GM21515 (cell line): ENCODE data around the gene MRFAP1.

Experiments used
- ATAC-seq: cut with Tn5 transposase; IDR thresholded peaks from one replicate; pipeline ENCODE4 v1.9.1; 2021; ENCODE audit not compliant: unreplicated experiment

MRFAP1 gene

GRCh38 chr4:6689506-6689960 is 49.0 kb downstream of the MRFAP1 start:
- no peak for ATAC-seq
